IPS-18a (cell line): ENCODE data around the gene AGAP1.

ENCODE experiments used
- H3K27ac ChIP-seq: one replicate; pipeline ENCODE4 v1.5.1; 2013; ENCODE audit warnings: low read length
- H3K27me3 ChIP-seq: one replicate; pipeline ENCODE4 v1.6.1; 2013; ENCODE audit warnings: mild to moderate bottlenecking, low read length; ENCODE audit not compliant: control insufficient read depth, insufficient read depth
- H3K36me3 ChIP-seq: one replicate; pipeline ENCODE4 v1.6.1; 2013; ENCODE audit warnings: low read depth, low read length; ENCODE audit not compliant: control insufficient read depth
- H3K4me1 ChIP-seq: one replicate; pipeline ENCODE4 v1.6.1; 2013; ENCODE audit warnings: low read depth, low read length; ENCODE audit not compliant: control insufficient read depth
- H3K4me3 ChIP-seq: one replicate; pipeline ENCODE4 v1.5.1; 2013; ENCODE audit warnings: low read length
- H3K9ac ChIP-seq: one replicate; pipeline ENCODE4 v1.6.1; 2013; ENCODE audit warnings: mild to moderate bottlenecking, low read length, moderate library complexity
- H3K9me3 ChIP-seq: one replicate; pipeline ENCODE4 v1.6.1; 2013; ENCODE audit warnings: low read depth, low read length; ENCODE audit not compliant: control insufficient read depth

The AGAP1 gene

GRCh38 chr2:236169741-236170589 is 676.1 kb downstream of the AGAP1 start:
- no peak overlapping the region for H3K27ac ChIP-seq
- H3K4me3 ChIP-seq: peak overlapping the region; percentile 70
- H3K9me3 ChIP-seq: peaks cover 3% of the 10 kb centered on the region
- H3K9ac ChIP-seq: peak overlapping the region; percentile 19
- H3K36me3 ChIP-seq: peaks cover 5% of the 10 kb centered on the region
- H3K27me3 ChIP-seq: peaks cover 100% of the 10 kb centered on the region
- peaks cover 53% of the 10 kb centered on the region for H3K4me1 ChIP-seq

DNA sequence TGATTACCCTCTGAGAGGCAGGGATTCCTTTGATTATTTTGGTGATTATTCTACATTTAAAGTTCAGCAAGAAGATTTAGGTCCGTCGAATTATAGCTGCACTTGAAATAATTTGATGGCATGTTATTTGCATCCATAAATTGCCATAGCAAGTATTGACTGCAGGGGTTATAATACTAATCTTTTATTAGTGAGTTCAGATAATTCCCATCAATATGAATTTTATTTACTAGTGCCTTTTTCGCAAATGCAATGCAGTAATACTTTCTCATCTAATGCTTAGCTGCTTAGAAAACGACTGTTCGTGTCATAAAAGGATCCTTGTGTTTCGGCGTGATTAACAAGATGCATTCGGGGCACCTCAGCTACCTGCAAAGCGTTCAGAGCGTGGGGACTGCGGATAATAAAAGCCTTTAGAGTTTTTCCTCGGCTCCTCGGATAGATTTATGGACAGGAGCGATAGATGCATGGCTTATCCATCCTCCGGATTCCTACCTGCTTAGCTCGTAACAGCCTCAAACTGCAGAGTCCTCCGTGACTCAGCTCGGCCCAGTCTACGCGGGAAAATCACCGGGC is 676.8 kb downstream of the AGAP1 start:
- peaks cover 3% of the 10 kb centered on the region for H3K9me3 ChIP-seq
- H3K4me1 ChIP-seq: peaks cover 60% of the 10 kb centered on the region
- H3K4me3 ChIP-seq: peak overlapping the region; percentile 70
- peaks cover 2% of the 10 kb centered on the region for H3K36me3 ChIP-seq
- H3K9ac ChIP-seq: no peak overlapping the region
- H3K27ac ChIP-seq: no peak overlapping the region
- peaks cover 100% of the 10 kb centered on the region for H3K27me3 ChIP-seq

DNA sequence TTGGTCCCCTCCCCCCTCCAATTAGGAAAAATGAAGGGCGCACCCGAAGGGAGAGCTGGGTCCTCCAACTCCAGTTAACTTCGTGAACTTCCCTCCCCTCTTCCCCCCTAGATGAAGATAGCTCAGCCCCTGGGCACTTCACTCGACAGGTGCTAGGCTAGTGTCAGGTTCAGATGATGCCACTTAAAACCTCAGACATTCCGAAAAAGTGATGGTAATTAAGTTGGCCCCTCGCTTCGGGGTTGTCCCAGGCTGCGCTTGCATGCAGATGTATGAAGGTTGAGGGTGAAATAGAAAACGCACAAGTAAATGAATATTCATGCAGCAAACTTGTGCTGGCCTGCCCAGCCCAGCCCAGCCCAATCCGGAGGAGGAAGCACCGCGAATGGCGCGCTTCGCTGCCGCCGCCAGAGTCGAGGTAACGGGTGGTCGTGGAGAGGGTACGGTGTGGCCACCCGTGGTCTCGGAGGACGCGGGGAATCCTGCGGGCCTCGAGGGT is 677.4 kb downstream of the AGAP1 start:
- Histone ChIP-seq H3K27me3 (peaks cover 100% of the 10 kb centered on the region), H3K4me1 (peaks cover 63% of the 10 kb centered on the region), H3K9me3 (peaks cover 3% of the 10 kb centered on the region), H3K36me3 (no peaks in the 10 kb centered on the region), H3K27ac (no peak overlapping the region), H3K9ac (no peak overlapping the region), H3K4me3 (peak overlapping the region; percentile 70)

- H3K36me3 ChIP-seq: no peaks in the 10 kb centered on the region
- peaks cover 100% of the 10 kb centered on the region for H3K27me3 ChIP-seq
- peaks cover 60% of the 10 kb centered on the region for H3K4me1 ChIP-seq
- no peak overlapping the region for H3K9ac ChIP-seq
- H3K9me3 ChIP-seq: peaks cover 3% of the 10 kb centered on the region
- peak overlapping the region; percentile 70 for H3K4me3 ChIP-seq
- H3K27ac ChIP-seq: no peak overlapping the region
These were observed 677.9 kb downstream of the AGAP1 start for GRCh38 chr2:236171680-236172254.

- Histone ChIP-seq H3K4me3 (peak overlapping the region; percentile 4), H3K4me1 (peaks cover 58% of the 10 kb centered on the region)
These were observed 678.6 kb downstream of the AGAP1 start for GRCh38 chr2:236172255-236173035.

DNA sequence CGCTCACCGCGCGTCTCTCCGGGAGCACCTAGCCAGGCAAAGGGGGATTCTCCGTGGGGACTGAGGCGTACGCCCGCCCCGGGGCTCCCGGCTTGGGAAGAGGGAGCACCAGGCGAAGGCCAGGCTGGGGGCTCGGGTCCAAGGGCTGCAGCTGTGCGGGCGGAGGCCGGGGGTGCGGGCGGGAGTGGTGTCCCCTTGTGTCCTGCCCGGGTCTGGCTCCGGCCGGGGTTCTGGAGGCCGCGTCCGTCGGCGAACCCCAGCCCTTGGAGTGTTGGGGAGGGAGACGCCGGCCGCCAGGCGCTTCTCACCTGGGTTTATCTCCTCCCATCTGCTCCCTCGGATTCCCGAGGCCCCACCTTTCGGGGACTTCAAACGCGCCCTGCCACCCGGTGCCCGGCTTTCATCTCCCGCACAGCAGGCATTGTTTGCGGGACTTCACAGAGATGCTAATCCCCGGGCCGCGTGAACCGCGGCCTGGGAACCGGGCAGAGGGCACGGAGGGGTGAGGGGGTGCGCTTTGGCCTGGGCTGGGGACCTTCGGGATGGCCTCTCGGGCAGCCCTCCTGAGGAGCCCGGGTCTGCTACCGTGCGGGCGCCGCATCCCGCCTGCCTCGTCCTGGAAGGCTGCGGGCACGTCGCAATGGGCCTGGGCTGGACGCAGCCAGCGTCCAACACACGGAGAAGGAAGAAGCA is 679.3 kb downstream of the AGAP1 start:
- H3K4me1 ChIP-seq: peaks cover 58% of the 10 kb centered on the region
- peaks cover 100% of the 10 kb centered on the region for H3K27me3 ChIP-seq

More at GRCh38 chr2:236172255-236173035, 678.6 kb downstream of the AGAP1 start:
- no peaks in the 10 kb centered on the region for H3K36me3 ChIP-seq
- H3K9ac ChIP-seq: no peak overlapping the region
- peaks cover 3% of the 10 kb centered on the region for H3K9me3 ChIP-seq
- H3K27ac ChIP-seq: no peak overlapping the region
- peaks cover 100% of the 10 kb centered on the region for H3K27me3 ChIP-seq

GRCh38 chr2:236173729-236174607 is 680.1 kb downstream of the AGAP1 start:
- H3K36me3 ChIP-seq: no peaks in the 10 kb centered on the region
- H3K9me3 ChIP-seq: peaks cover 3% of the 10 kb centered on the region
- no peak overlapping the region for H3K9ac ChIP-seq
- peaks cover 100% of the 10 kb centered on the region for H3K27me3 ChIP-seq
- H3K4me3 ChIP-seq: peak overlapping the region; percentile 24
- peaks cover 61% of the 10 kb centered on the region for H3K4me1 ChIP-seq
- H3K27ac ChIP-seq: no peak overlapping the region

More for the DNA sequence above, 679.3 kb downstream of the AGAP1 start:
- Histone ChIP-seq H3K9ac (no peak overlapping the region), H3K27ac (no peak overlapping the region), H3K9me3 (peaks cover 3% of the 10 kb centered on the region), H3K36me3 (no peaks in the 10 kb centered on the region), H3K4me3 (peak overlapping the region; percentile 24)

GRCh38 chr2:236175548-236176150 is 681.8 kb downstream of the AGAP1 start:
- Histone ChIP-seq H3K9me3 (peaks cover 2% of the 10 kb centered on the region), H3K9ac (no peak overlapping the region), H3K27ac (no peak overlapping the region), H3K36me3 (no peaks in the 10 kb centered on the region), H3K27me3 (peaks cover 100% of the 10 kb centered on the region), H3K4me3 (no peak overlapping the region), H3K4me1 (peaks cover 59% of the 10 kb centered on the region)

DNA sequence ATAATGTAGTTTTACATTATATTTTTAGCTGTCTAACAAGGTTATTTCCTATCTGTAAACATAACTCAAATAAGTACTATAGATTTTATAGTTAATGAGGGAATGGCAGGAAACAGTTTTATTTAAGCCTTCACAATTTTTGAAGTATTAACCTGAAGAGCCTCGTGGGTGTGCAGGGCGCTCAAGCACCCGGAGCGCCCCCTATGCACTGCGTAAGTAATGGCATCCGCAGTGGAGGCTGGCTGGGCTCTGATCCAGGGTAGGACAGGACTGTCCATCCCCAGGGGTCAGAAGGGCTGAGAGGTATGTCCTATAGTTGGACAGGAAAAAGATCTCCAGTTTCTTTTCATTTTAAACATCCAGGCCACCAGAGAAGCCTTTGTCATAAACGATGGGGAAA is 682.6 kb downstream of the AGAP1 start:
- H3K9me3 ChIP-seq: no peaks in the 10 kb centered on the region
- peaks cover 93% of the 10 kb centered on the region for H3K27me3 ChIP-seq
- H3K36me3 ChIP-seq: no peaks in the 10 kb centered on the region
- H3K27ac ChIP-seq: no peak overlapping the region
- H3K4me1 ChIP-seq: peaks cover 51% of the 10 kb centered on the region
- H3K4me3 ChIP-seq: no peak overlapping the region
- no peak overlapping the region for H3K9ac ChIP-seq

GRCh38 chr2:236176951-236177350 is 683.1 kb downstream of the AGAP1 start:
- peaks cover 87% of the 10 kb centered on the region for H3K27me3 ChIP-seq
- peaks cover 46% of the 10 kb centered on the region for H3K4me1 ChIP-seq
- no peaks in the 10 kb centered on the region for H3K36me3 ChIP-seq

More at GRCh38 chr2:236176951-236177350, 683.1 kb downstream of the AGAP1 start:
- Histone ChIP-seq H3K9ac (no peak overlapping the region), H3K9me3 (no peaks in the 10 kb centered on the region), H3K27ac (no peak overlapping the region), H3K4me3 (no peak overlapping the region)
